Measurements from ENCODE around the gene CRELD1.

DNA sequence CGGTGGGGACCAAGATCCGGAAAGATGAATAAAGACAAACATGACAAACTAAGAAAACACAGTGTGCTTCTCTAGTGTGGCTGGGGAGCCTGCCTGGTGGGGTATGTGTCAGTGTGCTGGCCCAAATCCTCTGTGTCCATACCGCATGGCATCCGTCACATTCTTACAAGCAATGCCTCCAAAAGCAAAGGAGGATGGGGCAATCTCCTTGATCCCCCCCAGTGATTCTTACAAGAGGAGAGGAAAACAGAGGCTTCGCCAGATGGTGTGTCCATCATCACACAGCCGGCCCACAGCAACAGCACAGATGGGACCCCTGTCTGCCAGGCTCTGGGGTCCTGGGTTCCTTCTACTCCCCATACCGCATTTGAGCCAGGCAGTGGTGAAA, 17.3 kb upstream of the CRELD1 start:
- TF ChIP-seq, protein P1, sequence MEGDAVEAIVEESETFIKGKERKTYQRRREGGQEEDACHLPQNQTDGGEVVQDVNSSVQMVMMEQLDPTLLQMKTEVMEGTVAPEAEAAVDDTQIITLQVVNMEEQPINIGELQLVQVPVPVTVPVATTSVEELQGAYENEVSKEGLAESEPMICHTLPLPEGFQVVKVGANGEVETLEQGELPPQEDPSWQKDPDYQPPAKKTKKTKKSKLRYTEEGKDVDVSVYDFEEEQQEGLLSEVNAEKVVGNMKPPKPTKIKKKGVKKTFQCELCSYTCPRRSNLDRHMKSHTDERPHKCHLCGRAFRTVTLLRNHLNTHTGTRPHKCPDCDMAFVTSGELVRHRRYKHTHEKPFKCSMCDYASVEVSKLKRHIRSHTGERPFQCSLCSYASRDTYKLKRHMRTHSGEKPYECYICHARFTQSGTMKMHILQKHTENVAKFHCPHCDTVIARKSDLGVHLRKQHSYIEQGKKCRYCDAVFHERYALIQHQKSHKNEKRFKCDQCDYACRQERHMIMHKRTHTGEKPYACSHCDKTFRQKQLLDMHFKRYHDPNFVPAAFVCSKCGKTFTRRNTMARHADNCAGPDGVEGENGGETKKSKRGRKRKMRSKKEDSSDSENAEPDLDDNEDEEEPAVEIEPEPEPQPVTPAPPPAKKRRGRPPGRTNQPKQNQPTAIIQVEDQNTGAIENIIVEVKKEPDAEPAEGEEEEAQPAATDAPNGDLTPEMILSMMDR (IDR thresholded peaks at IDR 0.05; ENCODE audit: low read depth, low read length) = no peak
- no peak for TF ChIP-seq EZH2phosphoT487 (IDR thresholded peaks at IDR 0.05; ENCODE audit: low read depth)

Measured in OCI-LY3 (cell line).